Suprapubic skin (tissue), 4 donors: ENCODE data around the gene RANBP3L. TPM values are rescaled to one million over a fixed set of nuclear protein-coding genes. Genes with fewer than 3 reads are reported as not detected.
"Not testable (repeated sequence)": the region's sequence is repeated elsewhere in the genome, so short reads cannot be mapped to it uniquely, and the experiment has no call there.

ENCODE experiments used
- DNase-seq, 2 donors: peaks; one replicate each; pipeline ENCODE4 v3.0.0-alpha.2; 2019; ENCODE audit warnings: low spot score in 2 of 2
- H3K27ac ChIP-seq: fragments of 200-600 bp; sonication (generic); one replicate; pipeline ENCODE4 v1.5.1; 2019
- H3K27me3 ChIP-seq: fragments of 200-600 bp; sonication (generic); one replicate; pipeline ENCODE4 v1.5.1; 2019
- H3K36me3 ChIP-seq: fragments of 200-600 bp; sonication (generic); one replicate; pipeline ENCODE4 v1.5.1; 2019
- H3K4me1 ChIP-seq: fragments of 200-600 bp; sonication (generic); one replicate; pipeline ENCODE4 v1.5.1; 2019
- H3K4me3 ChIP-seq: fragments of 200-600 bp; sonication (generic); one replicate; pipeline ENCODE4 v1.5.1; 2019; ENCODE audit warnings: mild to moderate bottlenecking
- H3K9me3 ChIP-seq: fragments of 200-600 bp; sonication (generic); one replicate; pipeline ENCODE4 v1.5.1; 2019
- CTCF ChIP-seq, 2 donors: fragments of 200-600 bp in 1 of 2; fragments of 450-650 bp in 1 of 2; sonication (generic) in 1 of 2; IDR thresholded peaks; one replicate each; pipeline ENCODE4 v1.5.1; 2016 to 2019; ENCODE audit warnings: antibody characterized with exemption in 2 of 2, mild to moderate bottlenecking in 1 of 2, moderate library complexity in 1 of 2
- EP300 ChIP-seq: sonication (generic); formaldehyde crosslinking; IDR thresholded peaks from one replicate; pipeline ENCODE4 v1.6.1; 2017; ENCODE audit warnings: antibody characterized with exemption
- POLR2A ChIP-seq, 2 donors: fragments of 450-650 bp; IDR thresholded peaks; one replicate each; pipeline ENCODE4 v1.6.1; 2017; ENCODE audit warnings: antibody characterized with exemption in 2 of 2, mild to moderate bottlenecking in 2 of 2, moderate library complexity in 2 of 2
- POLR2AphosphoS5 ChIP-seq, 3 donors: sonication (generic); formaldehyde crosslinking; IDR thresholded peaks; one replicate each; pipeline ENCODE4 v1.6.1; 2017; ENCODE audit warnings: antibody characterized with exemption in 3 of 3
- WGBS: methylation state at CpG from one replicate; pipeline ENCODE4 v1.1.5; 2018; 5-methylcytosine and 5-hydroxymethylcytosine counted together
- total RNA-seq, 4 donors: library from RNA; depleted of rRNA; stranded (reverse); fragments of >200 nt; gene quantifications; one replicate each; pipeline ENCODE4 v1.1.0, GENCODE V29; 2016

RANBP3L gene
- total RNA-seq, 4 donors from 2014 or later = 0.95 to 2.8 (median 1.5) TPM

- Histone ChIP-seq H3K27ac (no peak overlapping the region), H3K4me1 (no peaks in the 10 kb centered on the region), H3K4me3 (no peak overlapping the region), H3K36me3 (no peaks in the 10 kb centered on the region), H3K9me3 (no peaks in the 10 kb centered on the region), H3K27me3 (no peaks in the 10 kb centered on the region)
- DNase-seq = no peak
- 85% methylated on average over 5 of the region's 5 CpGs for WGBS
- TF ChIP-seq EP300 (no peak), CTCF (IDR thresholded peaks at IDR 0.05) (no peak), POLR2AphosphoS5 (IDR thresholded peaks at IDR 0.05) (no peak), POLR2A (IDR thresholded peaks at IDR 0.05) (no peak)
These were observed 32.6 kb upstream of the RANBP3L start for GRCh38 chr5:36334315-36334714.

- not testable (repeated sequence) for H3K4me1 ChIP-seq, H3K9me3 ChIP-seq, DNase-seq, H3K27me3 ChIP-seq, H3K27ac ChIP-seq, H3K36me3 ChIP-seq, H3K4me3 ChIP-seq
- 95% methylated on average over 13 of the region's 13 CpGs for WGBS
These were observed 31.0 kb upstream of the RANBP3L start for GRCh38 chr5:36332720-36333119.

GRCh38 chr5:36325196-36325595 lies 23.5 kb upstream of the RANBP3L start:
- TF ChIP-seq POLR2A (IDR thresholded peaks at IDR 0.05) (no peak), EP300 (no peak), POLR2AphosphoS5 (IDR thresholded peaks at IDR 0.05) (no peak), CTCF (IDR thresholded peaks at IDR 0.05) (no peak)
- Histone ChIP-seq H3K4me1 (no peaks in the 10 kb centered on the region), H3K9me3 (no peaks in the 10 kb centered on the region), H3K27me3 (no peaks in the 10 kb centered on the region), H3K27ac (no peak overlapping the region), H3K4me3 (no peak overlapping the region), H3K36me3 (no peaks in the 10 kb centered on the region)
- DNase-seq = no peak

- Histone ChIP-seq H3K9me3 (no peaks in the 10 kb centered on the region), H3K4me3 (no peak overlapping the region), H3K36me3 (no peaks in the 10 kb centered on the region), H3K27ac (no peak overlapping the region), H3K27me3 (no peaks in the 10 kb centered on the region), H3K4me1 (no peaks in the 10 kb centered on the region)
- WGBS = 95% methylated on average over 6 of the region's 6 CpGs
- TF ChIP-seq CTCF (IDR thresholded peaks at IDR 0.05) (no peak), POLR2A (IDR thresholded peaks at IDR 0.05) (no peak), EP300 (no peak), POLR2AphosphoS5 (IDR thresholded peaks at IDR 0.05) (no peak)
- no peak for DNase-seq
These were observed 22.5 kb upstream of the RANBP3L start for GRCh38 chr5:36323926-36324781.

GRCh38 chr5:36312953-36313672 lies 11.4 kb upstream of the RANBP3L start:
- Histone ChIP-seq H3K27me3 (no peaks in the 10 kb centered on the region), H3K27ac (no peak overlapping the region), H3K36me3 (no peaks in the 10 kb centered on the region), H3K4me3 (no peak overlapping the region), H3K4me1 (no peaks in the 10 kb centered on the region), H3K9me3 (no peaks in the 10 kb centered on the region)
- 75% methylated on average over 1 of the region's 1 CpG for WGBS
- DNase-seq = no peak
- TF ChIP-seq POLR2A (IDR thresholded peaks at IDR 0.05) (no peak), CTCF (IDR thresholded peaks at IDR 0.05) (no peak), EP300 (no peak), POLR2AphosphoS5 (IDR thresholded peaks at IDR 0.05) (no peak)
